CD4-positive, alpha-beta T cell treated with Interleukin-15 for 4 hours (primary cell): ENCODE results near the gene UBE2V1.
A peak's percentile ranks its signal among the peaks of the same experiment; 100 is the strongest.
"Not testable (repeated sequence)": the region's sequence is repeated elsewhere in the genome, so short reads cannot be mapped to it uniquely, and the experiment has no call there.

Experiments
- DNase-seq: peaks from one replicate; pipeline ENCODE4 v3.0.0-alpha.2; 2020; ENCODE audit warnings: low spot score

The UBE2V1 gene

GRCh38 chr20:50115041-50115512, 2.1 kb upstream of the UBE2V1 start:
- no peak for DNase-seq

DNA sequence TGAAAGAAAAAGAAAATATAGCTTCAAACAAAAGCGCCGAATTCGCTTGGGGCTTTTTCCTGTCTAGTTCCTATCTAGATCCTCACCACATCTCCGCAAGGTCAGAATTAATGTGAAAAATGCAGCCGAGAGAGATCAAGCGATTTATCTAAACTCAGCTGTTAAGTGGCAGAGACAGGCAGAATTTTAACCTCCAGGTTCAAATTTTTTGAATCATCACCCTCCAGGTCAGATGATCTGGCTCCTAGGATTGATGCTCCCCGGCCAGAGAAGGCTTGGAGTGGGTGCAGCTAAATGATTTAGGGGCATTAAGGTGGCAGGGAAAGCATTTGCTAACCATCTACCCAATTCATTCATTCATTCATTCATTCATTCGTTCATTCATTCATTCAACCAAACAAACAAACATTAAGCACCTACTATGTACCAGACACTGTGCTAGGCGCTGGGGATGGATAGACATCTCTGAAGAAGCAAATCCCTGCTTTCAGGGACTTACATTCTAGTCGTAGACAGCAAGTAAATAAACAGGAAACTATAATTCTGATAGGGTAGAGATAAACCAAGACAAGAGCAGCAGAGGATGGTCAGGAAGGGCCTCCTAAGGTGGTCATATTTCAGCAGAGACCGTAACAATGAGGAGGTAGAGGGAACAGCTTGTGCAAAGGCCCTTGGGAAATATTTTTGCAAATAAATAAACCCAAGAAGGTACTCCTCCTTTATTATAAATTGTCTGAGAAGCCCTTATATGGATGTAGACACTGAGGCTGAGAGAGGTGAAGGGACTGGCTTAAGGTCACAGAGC, 672 bp upstream of the UBE2V1 start:
- no peak for DNase-seq

GRCh38 chr20:50111829-50112495, 988 bp downstream of the UBE2V1 start:
- no peak for DNase-seq

DNA sequence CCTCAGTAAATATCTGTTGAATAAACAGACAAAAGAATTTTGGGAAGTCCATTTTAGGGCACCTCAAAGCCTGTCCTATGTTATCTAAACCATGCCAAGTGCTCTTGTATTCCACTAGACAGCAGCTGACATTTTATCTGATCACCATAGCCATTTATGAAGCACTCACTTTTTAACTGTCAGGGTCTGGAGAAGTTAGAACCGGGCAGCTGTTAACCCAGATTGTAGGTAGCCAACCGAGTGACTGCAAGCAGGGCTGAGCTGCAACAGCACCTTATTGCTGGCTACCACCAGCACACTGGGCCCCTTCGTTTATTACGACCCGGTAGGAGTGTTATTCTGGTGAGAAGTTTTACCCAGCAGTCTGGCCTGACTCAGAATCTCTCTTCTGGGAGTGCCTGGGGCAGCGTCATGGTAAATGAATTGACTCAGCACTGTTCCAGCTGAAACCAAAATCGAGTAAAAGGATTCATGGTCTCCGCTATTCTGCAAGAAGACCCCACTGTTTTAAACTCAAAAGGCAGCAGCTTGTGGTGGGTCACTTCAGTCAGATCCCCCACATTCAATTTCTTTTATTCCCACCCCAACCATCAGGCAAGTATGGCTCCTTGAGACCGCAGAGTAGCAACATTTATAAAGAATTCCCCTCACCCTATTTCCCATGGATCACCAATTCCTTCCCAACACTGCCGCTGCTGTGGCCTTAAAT, 1.7 kb downstream of the UBE2V1 start:
- peak; percentile 50 for DNase-seq

DNA sequence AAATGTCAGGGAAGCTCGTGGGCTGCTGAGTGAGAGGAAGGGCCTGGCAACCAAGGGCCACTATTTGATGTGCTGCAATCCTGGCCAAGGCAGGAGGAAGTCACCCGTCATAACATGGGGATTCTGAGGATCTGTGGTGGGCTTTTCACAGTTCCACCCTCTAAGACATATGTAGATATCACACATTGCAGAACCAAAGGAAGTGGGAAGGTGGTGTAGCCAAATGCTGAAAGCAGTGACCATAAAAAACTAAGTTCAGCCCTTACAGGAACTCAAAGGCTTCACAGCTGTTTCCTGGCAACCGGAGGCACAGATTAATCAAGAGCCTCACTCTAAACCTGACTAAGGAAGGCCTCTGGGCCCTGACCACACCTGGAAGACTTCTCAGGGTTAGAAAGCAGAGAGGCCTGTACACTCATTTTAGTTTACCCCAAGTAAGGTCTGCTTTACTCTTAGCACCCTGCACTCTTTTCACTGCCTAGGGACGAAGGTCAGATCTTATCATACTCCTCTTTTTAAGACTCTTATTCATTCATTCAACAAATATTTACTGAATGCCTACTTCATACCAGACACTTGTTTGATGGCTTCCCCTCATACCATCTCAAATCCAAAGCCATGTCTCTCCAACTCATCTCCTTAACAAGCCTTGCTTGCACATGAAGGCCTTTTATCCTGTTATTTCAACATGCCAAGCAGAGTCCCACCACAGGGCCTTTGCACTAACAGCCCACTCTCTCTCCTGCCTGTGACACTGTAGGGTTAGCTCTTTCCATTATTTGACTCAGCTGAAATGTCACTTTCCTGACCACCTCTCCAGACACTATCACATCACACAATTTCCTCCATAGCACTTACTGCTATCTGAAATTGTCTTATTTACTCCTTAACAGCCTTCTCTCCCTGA, 2.6 kb downstream of the UBE2V1 start:
- DNase-seq, result peak; percentile 68

GRCh38 chr20:50108556-50109235, 4.3 kb downstream of the UBE2V1 start:
- DNase-seq, result no peak

- no peak for DNase-seq
Measured at GRCh38 chr20:50107796-50108331, 5.1 kb downstream of the UBE2V1 start.

- no peak for DNase-seq
Measured at GRCh38 chr20:50107086-50107660, 5.8 kb downstream of the UBE2V1 start.

DNA sequence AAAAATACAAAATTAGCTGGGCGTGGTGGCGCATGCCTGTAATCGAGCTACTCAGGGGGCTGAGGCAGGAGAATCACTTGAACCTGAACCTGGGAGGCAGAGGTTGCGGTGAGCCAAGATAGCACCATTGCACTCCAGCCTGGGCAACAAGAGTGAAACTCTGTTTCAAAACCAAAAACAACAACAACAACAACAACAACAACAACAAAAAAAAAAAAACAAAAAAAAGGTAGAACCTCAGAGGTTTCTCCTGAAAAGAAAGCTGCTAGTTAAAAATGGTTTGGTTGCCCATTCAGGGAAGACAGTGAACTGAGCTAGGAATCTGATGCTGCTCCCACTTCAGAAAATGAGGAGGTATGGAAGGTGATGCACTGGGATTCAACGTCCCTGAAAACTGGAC, 6.3 kb downstream of the UBE2V1 start:
- DNase-seq, result not testable (repeated sequence)

DNA sequence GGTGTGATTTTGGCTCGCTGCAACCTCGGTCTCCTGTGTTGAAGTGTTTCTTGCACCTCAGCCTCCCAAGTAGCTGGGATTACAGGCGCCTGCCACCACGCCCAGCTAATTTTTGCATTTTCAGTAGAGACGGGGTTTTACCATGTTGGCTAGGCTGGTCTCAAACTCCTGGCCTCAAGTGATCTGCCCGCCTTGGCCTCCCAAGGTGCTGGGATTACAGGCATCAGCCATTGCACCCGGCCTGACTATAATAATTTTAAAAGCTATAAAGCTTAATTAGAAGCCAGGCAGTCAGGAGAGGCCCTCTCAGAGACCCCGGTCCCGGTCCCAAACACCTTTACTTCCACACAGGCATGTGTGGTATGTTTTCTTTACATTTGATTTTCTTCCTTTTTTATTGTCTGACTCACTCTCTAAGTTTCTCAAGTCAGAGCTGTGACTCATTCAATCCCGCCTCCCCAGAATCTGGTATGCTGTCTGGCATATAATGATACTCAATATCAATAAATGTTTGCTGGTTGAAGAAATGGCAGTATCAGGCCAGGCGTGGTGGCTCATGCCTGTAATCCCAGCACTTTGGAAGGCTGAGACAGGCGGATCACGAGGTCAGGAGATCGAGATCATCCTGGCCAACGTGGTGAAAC, 9.4 kb downstream of the UBE2V1 start:
- DNase-seq, result peak; percentile 39

GRCh38 chr20:50102551-50102950, 10.4 kb downstream of the UBE2V1 start:
- DNase-seq, result not testable (repeated sequence)

DNA sequence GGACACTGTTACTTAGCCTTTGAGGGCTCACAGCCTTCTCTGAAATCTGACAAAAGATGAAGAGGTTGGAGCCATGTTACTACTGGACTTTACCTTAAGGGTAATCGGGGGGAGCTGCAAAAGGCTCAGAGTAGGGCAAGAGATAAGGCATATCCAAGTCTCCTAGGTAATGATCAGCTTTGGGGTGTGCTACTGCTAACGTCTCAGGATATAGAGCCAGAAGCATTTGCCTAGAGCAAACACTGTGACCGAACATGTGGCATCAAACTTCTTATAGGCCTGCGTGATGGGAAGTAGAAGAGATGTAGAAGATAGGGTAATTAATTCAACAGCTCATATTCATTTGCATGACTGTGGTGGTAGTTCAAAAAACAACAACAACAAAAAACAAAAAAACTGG, 11.1 kb downstream of the UBE2V1 start:
- DNase-seq, result no peak

GRCh38 chr20:50101281-50101680, 11.7 kb downstream of the UBE2V1 start:
- no peak for DNase-seq

- DNase-seq, result no peak
Measured at GRCh38 chr20:50100552-50100951, 12.4 kb downstream of the UBE2V1 start.

DNA sequence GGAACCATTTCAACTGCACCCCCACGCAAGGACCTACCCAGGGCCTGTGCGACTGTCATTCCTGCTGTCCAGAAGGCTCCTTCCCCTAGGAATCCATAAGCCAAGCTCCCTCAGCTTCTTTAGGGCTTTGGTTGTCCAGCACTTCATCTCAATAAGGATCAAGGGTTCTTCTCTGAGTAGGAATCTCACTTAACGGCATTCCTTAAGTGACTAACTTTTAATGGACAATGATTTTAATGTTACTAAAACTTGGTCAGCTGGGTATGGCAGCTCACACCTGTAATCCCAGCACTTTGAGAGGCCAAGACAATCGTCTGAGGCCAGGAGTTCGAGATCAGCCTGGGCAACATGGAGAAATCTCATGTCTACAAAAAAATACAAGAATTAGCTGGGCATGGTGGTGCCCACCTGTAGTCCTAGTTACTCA, 13.4 kb downstream of the UBE2V1 start:
- DNase-seq, result no peak

DNA sequence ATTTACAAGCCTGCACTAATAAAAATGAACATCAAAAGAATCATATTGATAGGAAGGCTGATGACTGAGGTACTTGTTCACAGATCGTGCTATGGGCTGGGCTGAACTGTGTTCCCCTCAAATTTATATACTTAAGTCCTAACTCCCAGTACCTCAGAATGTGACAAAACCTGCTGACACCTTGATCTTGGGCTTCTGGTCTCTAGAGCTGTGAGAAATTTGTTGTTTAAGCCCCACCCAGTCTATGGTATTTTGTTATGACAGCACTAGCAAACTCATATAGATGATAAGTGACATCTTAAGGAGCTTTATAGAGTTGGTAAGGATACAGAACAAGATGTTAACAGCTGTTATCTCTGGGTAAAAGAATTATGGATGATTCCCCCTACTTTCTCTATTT, 13.8 kb downstream of the UBE2V1 start:
- DNase-seq, result no peak

GRCh38 chr20:50098259-50098658, 14.7 kb downstream of the UBE2V1 start:
- DNase-seq, result no peak

DNA sequence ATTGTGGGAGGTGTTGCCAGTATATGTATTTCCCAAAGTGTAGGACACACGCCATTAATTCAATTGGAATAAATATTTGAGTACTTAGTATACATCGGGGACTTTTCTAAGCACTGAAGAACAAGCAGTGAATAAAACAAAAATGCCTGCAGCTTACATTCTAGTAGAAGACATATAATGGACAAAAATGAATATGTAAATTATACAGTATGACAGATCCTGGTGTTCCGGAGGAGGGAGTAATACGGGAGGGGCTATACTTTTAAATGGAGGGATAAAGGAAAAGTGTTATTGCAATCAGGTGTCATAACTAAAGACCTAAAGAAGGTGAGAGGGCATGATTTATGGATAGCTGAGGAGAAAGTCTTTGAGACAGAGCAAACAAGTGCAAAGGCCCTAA, 15.1 kb downstream of the UBE2V1 start:
- no peak for DNase-seq

DNA sequence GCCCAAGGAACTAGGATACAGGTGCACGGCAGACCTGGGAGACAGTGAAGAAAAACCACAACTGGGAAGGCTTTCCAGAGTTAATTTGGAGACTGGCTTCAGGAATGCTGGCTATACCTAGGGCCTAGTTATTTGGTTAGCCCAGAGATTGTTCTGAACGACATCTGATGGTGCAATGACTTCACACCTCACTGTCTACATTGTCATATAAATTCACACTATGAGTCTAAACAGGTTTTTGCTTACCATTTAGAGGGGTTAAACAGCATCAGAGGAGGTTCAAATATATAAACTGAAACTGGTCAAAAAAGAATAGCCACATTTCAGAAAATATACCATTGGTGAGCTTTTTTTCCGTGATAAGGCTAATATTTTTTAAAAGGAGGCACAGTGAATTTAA, 16.7 kb downstream of the UBE2V1 start:
- DNase-seq, result no peak

DNA sequence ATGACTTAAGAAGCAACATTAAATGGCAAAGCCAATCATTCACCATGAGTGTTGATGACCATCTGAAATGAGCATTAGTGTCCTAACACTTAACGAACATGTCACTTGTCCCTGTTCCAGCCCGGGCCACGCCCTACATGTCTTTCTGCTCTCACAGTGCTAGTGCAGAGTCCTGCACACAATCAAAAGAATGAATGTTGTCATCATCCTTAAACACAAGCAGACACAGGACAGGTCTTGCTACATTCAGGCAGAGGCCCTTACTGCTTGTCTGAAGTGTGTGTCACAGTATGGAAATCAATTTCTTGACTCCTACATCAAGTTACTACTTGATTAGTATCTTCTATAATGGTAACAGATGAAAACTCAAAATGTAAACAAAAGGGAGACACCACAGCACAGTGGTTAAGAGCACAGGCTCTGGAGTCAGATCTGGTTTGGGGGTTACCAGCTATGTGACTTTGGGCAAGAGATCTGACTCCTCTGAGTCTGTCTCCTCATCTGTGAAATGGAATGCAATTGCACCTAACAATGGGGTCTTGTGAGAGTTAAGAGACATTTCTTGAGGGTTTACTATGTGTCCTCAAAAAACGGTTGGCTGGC, 17.4 kb downstream of the UBE2V1 start:
- DNase-seq, result no peak
